Type B pancreatic cell (in vitro differentiated cells): ENCODE measurements around the gene FAM20C. TPM values are rescaled to one million over a fixed set of nuclear protein-coding genes. Genes with fewer than 3 reads are reported as not detected.

ENCODE experiments used
- DNase-seq: peaks from one replicate; pipeline ENCODE4 v3.0.0; 2021; ENCODE audit warnings: mixed read lengths; ENCODE audit not compliant: unreplicated experiment; ENCODE audit errors: extremely low spot score
- H3K27ac Mint-ChIP-seq: 2 replicates; pipeline ENCODE4 v1.8.0; 2021; ENCODE audit warnings: mild to moderate bottlenecking, mixed read lengths
- H3K27me3 Mint-ChIP-seq: 2 replicates; pipeline ENCODE4 v1.8.0; 2021; ENCODE audit warnings: mixed read lengths
- H3K36me3 Mint-ChIP-seq: 2 replicates; pipeline ENCODE4 v1.8.0; 2021; ENCODE audit warnings: mixed read lengths
- H3K4me1 Mint-ChIP-seq: one replicate; pipeline ENCODE4 v1.8.0; 2021; ENCODE audit warnings: mixed read lengths; ENCODE audit not compliant: unreplicated experiment
- H3K4me3 Mint-ChIP-seq: 2 replicates; pipeline ENCODE4 v1.8.0; 2021; ENCODE audit warnings: mild to moderate bottlenecking, mixed read lengths
- H3K9me3 Mint-ChIP-seq: 2 replicates; pipeline ENCODE4 v1.8.0; 2021; ENCODE audit warnings: mixed read lengths
- total RNA-seq: library from RNA; stranded (reverse); gene quantifications from 2 replicates; pipeline ENCODE4 v1.2.1, GENCODE V29; 2021; ENCODE audit warnings: low replicate concordance
- TF ChIP-seq, protein P1 (sequence below): fragments of 200-600 bp; sonication (generic); conservative IDR thresholded peaks from 2 replicates; pipeline ENCODE4 v1.5.0; 2021; ENCODE audit warnings: antibody characterized with exemption, mild to moderate bottlenecking

FAM20C gene
- total RNA-seq, 1 donor from 2014 or later, result 18.1 TPM

- H3K4me3 Mint-ChIP-seq, result no peak overlapping the region
- H3K36me3 Mint-ChIP-seq, result no peaks in the 10 kb centered on the region
- H3K27me3 Mint-ChIP-seq, result peaks cover 24% of the 10 kb centered on the region
- peaks cover 15% of the 10 kb centered on the region for H3K4me1 Mint-ChIP-seq
- no peak for DNase-seq
- H3K9me3 Mint-ChIP-seq, result peaks cover 3% of the 10 kb centered on the region
- TF ChIP-seq, protein P1, sequence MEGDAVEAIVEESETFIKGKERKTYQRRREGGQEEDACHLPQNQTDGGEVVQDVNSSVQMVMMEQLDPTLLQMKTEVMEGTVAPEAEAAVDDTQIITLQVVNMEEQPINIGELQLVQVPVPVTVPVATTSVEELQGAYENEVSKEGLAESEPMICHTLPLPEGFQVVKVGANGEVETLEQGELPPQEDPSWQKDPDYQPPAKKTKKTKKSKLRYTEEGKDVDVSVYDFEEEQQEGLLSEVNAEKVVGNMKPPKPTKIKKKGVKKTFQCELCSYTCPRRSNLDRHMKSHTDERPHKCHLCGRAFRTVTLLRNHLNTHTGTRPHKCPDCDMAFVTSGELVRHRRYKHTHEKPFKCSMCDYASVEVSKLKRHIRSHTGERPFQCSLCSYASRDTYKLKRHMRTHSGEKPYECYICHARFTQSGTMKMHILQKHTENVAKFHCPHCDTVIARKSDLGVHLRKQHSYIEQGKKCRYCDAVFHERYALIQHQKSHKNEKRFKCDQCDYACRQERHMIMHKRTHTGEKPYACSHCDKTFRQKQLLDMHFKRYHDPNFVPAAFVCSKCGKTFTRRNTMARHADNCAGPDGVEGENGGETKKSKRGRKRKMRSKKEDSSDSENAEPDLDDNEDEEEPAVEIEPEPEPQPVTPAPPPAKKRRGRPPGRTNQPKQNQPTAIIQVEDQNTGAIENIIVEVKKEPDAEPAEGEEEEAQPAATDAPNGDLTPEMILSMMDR, result no peak
- H3K27ac Mint-ChIP-seq, result no peak overlapping the region
Observed at GRCh38 chr7:166338-167060, 25.9 kb upstream of the FAM20C start.

- Mint-ChIP-seq H3K27ac (no peak overlapping the region), H3K36me3 (no peaks in the 10 kb centered on the region), H3K4me1 (peaks cover 15% of the 10 kb centered on the region), H3K4me3 (no peak overlapping the region), H3K27me3 (peaks cover 19% of the 10 kb centered on the region), H3K9me3 (peaks cover 3% of the 10 kb centered on the region)
- TF ChIP-seq, protein P1, result no peak
- no peak for DNase-seq
Observed at GRCh38 chr7:167090-167855, 25.1 kb upstream of the FAM20C start.

DNA sequence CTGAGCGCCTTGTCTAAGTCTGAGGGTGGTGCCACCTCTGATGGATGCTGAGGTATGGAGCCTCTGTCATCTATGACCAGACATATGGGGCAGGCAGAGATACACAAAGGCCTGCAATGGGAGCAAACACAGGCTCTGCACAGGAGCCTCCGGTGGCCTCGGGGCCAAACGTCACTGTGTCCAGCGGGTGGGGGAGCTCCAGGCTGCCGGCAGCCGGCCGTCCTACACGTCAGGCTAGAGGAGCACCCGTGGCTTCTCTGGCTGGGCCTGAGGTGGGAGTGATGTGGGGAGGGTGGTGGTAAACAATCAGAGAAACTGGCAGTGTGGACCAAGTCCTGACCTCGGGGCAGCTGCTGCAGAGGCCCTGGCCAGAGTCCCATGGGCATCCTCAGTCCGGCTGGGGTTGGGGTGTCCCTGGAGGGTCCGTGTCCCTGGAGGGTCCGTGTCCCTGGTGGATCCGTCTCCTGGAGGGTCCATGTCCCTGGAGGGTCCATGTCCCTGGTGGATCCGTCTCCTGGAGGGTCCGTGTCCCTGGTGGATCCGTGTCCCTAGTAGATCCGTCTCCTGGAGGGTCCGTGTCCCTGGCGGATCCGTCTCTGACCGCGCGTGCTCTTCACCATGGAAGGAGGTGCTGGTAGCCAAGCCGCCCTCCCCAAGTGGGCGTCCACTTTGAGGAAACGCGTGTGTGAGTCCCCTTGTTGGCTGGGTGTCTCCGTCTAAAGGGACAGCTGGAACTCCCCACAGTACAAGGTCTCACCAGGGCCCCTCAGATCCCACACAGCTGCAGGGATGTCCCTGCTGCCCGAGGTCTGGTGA is 24.2 kb upstream of the FAM20C start:
- Mint-ChIP-seq H3K27me3 (peaks cover 10% of the 10 kb centered on the region), H3K4me1 (peaks cover 11% of the 10 kb centered on the region)

GRCh38 chr7:169276-170172 is 22.8 kb upstream of the FAM20C start:
- H3K4me1 Mint-ChIP-seq, result peaks cover 13% of the 10 kb centered on the region
- H3K27ac Mint-ChIP-seq, result no peak overlapping the region
- peaks cover 3% of the 10 kb centered on the region for H3K9me3 Mint-ChIP-seq
- DNase-seq, result no peak
- peaks cover 9% of the 10 kb centered on the region for H3K27me3 Mint-ChIP-seq
- H3K36me3 Mint-ChIP-seq, result no peaks in the 10 kb centered on the region
- TF ChIP-seq, protein P1, result no peak
- no peak overlapping the region for H3K4me3 Mint-ChIP-seq

More for the DNA sequence above, 24.2 kb upstream of the FAM20C start:
- H3K9me3 Mint-ChIP-seq, result peaks cover 3% of the 10 kb centered on the region
- H3K4me3 Mint-ChIP-seq, result no peak overlapping the region
- DNase-seq, result no peak
- H3K36me3 Mint-ChIP-seq, result no peaks in the 10 kb centered on the region
- no peak overlapping the region for H3K27ac Mint-ChIP-seq
- TF ChIP-seq, protein P1, result no peak
